Caki2 (cell line): ENCODE measurements around the gene CASP9. TPM values are rescaled to one million over a fixed set of nuclear protein-coding genes. Genes with fewer than 3 reads are reported as not detected.
A peak's percentile ranks its signal among the peaks of the same experiment; 100 is the strongest.

Experiments used
- DNase-seq: peaks from one replicate; pipeline ENCODE4 v3.0.0-alpha.2; 2015; ENCODE audit warnings: low read depth
- in situ Hi-C: cut with HindIII; loops from 2 replicates; pipeline ENCODE4 v1.10.0; 2016; ENCODE audit warnings: low sequenced_read_pairs, low pct_unique_long_range_greater_than_20kb, mixed read lengths
- total RNA-seq: library from RNA; depleted of rRNA; stranded (reverse); fragments of >200 nt; shearing (Covaris generic); gene quantifications from 2 replicates; pipeline ENCODE4 v1.2.3, GENCODE V29; 2014; ENCODE audit warnings: low replicate concordance; rRNA removed

CASP9 gene
- total RNA-seq: 31.0 and 36.5 TPM in 2 replicates

DNA sequence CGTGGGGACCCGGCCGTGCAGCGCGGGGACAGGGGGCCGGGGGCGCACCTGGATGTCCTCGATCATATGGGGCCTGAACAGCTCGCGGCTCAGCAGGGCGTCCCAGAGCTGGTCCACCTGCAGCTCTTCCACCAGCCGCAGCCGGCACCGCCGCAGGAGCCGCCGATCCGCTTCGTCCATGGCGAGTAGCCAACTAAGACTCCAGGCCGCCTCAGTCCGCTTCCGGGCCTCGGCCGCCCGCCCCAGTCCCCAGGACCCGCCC is at the start of gene CASP9:
Gene CASP9, minus strand, starts transcription at position 195 of the 262 bp plus-strand sequence. Its CDS starts 15 bp downstream, at position 180.
- DNase-seq: no peak
- in situ Hi-C loops: no loop called here

DNA sequence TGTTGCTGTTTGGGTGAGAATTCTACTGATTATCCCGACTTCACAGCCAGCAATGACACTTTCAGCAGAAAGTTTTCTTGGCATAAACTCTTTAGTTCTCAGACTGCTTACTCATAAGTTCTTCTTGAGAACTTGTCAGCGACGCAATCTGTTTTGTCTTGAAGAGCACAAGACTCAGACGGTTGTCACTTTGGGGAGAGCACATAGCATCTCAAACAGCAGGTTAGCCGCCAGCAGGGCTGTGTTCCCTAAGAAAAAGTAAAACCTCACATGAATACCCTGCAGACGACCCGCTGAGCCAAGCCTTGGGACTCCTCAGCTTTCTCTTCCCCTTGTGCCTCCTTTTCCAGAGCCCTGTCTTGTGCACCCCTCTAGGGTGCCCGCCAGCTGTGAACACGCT is 49.5 kb upstream of the CASP9 start:
- peak; percentile 22 for DNase-seq
- in situ Hi-C loops: no loop called here

DNA sequence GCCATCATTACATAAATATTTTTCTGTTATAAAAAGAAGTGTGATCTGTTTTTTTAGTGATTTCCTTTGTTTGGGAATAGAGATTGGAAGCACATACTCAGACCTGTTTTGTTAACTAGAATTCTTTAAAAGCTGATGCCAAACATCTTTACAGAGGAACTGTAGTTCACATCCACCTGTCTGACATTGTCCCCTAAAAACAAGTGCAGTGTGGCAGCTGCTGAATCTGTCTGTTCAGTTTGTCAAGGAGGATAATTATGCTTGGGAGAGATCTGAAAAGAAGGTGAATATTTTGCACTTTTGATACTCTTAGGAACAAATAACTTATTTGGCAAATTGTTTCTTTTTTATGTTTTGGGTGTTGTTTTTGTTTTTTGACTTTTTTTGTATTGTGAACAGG is 47.3 kb upstream of the CASP9 start:
- DNase-seq: no peak
- in situ Hi-C loops: no loop called here

DNA sequence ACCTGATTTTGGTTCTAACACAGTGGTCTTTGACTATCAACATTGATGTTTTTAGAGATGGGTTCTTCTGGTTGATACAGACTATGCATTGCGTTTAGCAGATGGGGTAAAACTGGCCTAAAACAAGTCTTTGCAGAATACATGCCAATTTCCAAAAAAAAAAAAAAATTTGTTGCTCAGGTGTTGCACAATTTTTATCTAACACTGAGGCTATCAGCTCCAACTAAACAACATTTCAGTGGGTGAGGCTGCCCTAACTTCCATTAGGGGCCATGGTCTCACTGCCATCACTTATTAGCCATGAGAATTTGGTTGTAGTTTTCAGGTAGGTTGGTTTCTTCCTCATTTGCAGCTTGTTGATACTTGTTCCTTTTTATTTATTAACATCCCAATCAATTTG is 46.8 kb upstream of the CASP9 start:
- DNase-seq: no peak
- in situ Hi-C loops: no loop called here

DNA sequence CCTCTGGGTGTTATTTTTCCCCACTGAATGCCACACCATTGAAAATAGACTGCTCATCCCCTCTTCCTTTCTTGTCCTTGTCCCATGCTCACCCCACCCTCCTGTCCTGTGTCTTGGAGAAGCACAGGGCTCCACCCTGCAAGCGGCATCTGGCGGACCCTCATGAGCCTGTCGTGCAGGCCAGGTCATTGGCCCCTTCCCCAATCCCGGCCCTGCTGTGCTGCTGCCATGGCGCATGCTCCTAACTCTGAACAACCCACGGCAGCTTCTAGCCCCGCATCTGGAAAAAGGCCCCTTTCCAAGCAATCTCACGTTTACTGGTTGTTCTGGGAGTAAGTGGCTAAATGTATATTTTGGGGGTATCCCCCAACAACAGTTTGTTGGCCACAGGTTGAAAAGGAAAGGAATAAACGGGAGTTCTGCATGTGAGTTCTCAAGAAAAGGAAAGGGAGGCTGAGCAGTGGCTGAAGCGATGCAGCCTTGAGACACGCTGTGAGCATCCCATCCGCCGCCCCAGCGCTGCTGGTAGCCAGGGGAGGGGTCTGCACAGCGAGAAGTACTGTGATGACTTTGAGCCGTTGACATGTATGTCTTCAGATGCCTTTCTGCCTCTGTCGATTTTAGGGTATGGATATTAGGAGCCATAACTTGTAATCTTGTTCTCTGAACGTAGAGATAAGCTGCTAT is 44.5 kb upstream of the CASP9 start:
- in situ Hi-C loops: no loop called here
- no peak for DNase-seq

DNA sequence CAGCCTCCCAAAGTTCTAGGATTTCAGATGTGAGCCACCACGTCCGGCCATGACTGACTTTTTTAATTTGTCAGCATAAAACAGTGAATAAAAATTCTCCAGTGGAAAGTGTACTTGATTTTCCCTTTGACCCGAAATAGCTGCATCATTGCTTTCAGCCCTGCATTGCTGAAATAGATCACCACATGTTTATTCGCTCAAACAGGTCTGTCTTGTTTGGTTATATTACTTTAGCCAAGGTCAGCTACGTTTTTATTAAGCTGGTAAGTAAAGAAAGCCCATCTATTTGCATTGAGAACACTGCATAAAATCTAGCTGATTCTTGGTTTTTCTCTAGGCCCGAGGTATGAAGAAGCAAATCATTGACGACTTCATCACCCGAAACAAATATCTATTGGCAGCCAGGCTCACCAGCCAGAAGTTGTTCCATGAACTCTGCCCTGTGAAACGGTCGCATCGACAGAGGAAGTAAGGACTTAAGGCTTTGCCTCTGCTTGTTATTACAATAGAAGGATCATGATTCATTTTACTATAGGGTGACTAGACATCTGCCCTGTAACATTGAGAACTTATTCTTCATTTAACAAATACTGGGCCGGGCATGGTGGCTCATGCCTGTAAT is 35.3 kb upstream of the CASP9 start:
- in situ Hi-C loops: no loop called here
- no peak for DNase-seq

DNA sequence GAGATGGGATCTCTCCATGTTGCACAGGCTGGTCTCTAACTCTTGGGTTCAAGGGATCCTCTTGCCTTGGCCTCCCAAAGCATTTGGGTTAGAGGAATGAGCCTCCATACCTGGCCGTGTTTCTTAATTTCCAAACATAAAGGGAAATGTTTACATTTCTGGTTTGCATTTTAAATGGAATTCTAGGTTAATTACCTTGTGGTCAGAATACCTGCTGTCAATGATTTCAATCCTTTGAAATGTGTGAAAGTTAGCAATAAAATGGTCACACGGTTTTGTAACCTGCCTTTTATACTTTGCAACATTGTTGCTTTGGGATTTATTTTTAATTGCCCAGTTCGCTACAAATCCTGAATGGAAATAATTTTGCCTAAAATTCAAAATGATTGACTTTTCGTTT is 34.5 kb upstream of the CASP9 start:
- in situ Hi-C loops: no loop called here
- no peak for DNase-seq

DNA sequence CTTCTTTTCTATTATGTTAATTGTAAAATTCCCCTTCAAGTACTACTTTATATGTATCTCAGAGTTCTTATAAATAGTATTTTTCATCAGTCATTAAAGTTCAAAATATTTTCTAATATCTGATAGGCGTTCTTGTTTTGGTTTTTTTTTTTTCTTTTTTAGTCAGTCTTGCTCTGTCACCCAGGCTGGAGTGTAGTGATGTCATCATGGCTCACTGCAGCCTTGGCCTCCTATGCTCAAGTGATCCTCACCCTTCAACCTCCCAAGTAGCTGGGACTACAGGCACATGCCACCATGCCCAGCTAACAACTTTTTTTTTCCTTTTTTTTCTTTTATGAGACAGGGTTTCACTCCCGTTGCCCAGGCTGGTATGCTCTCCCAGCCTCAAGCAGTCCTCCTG is 33.6 kb upstream of the CASP9 start:
- DNase-seq: no peak
- in situ Hi-C loops: no loop called here

DNA sequence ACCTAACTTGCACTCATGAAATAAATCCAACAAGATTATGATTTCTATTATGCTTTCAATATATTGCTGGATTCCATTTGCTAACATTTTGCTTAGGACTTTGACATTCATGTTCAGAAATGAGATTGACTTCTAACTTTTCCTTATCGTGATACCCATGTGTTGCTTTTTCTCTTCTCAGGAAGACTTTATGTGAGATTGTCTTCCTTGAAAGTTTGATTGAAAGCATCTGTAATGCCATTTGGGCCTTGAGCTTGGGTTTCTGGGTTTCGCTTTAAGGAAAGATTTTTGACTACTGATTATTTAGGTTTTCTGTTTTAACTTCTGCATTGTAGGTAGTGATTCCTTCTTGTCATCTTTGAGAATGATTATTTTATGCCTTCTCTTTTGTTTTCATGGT is 33.0 kb upstream of the CASP9 start:
- DNase-seq: no peak
- in situ Hi-C loops: no loop called here

DNA sequence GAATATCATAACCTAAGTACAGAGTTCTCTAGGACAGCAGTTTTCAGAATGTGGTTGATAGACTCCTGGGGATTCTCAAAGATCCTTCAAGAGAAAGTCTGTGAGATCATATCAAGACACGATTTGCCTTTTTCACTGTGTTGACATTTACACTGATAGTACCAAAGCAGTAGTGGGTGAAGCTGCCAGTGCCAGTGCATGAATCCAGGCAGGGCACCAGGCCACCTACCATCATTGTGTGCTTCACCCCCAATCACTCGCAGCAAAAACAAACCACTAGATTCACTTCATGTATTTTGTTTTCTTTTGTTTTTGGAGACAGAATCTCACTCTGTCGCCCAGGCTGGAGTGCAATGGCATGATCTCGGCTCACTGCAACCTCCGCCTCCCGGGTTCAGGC is 26.6 kb upstream of the CASP9 start:
- DNase-seq: no peak
- in situ Hi-C loops: no loop called here

DNA sequence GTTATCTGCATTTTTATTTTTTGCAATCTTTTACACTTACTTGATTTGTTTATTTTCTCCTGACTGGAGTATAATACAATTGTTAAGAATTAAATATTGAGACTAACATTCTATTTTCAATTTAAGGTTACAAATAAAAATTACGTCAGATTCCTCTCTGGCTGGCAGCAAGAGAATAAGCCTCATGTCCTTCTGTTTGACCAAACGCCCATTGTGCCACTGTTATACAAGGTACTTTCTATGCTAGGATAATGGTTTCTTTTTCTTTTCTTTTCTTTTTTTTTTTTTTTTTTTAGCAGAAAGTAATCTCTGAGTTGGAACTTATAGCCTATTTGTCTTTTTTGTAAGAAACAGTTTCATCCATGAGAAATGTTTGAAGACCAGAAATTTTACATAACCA is 22.6 kb upstream of the CASP9 start:
- in situ Hi-C loops: no loop called here
- DNase-seq: no peak

DNA sequence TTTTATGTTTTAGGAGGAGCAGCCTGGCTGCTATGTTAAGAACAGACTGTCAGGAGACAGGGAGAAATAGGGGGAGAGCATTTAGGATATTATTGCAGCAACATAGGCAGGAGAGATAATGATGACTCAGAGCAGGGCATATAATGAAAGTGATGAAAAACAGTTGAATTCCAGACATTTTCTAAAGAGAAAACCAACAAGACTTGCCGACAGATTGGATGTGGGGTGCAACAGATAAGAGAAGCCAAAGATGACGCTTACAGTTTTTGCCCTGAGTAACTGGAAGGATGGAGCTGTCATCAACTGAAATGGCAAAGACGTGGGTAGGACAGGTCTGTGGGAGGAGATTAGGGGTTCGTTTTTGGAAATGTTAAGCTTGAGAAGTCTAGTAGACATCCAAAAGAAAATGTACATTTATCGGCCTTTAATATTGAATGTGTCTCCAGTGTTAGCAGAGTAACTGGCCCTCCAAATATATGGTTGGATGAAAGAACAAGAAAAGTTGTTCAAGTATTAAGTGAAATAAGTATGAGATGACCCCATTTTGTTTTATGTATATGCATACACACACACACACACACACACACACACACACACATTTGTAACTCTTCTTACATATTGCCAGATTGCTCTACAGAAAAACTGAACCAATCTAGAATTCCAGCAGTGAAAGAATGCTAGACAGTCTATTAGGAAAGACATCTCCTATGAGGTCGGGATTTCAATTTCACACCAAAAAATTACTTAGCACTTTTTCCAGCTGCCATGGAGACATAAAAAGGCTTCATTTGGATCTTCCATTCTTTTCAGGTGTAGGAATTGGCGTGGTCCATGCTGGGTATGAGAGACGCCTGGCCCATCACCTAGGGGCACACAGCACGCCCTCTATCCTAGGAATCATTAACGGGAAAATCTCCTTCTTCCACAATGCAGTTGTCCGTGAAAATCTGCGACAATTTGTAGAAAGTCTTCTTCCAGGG is 19.9 kb upstream of the CASP9 start:
- in situ Hi-C loops: no loop called here
- DNase-seq: no peak

DNA sequence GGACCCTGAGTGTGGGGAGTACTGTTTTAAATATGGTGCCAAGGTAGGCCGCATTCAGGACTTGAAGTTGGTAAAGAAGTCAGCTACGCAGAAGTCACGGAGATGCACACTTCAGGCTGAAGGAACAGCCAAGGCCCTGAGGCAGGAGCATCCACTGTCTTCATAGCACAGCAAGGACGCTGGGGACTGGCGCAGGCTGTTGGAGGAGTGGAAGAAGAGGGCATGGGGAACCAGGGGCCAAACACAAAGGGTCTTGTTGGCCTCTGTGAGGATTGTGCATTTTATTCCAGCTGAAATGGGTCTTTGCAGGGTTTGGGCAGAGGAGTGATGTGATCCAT is 19.2 kb upstream of the CASP9 start:
- in situ Hi-C loops: no loop called here
- no peak for DNase-seq

DNA sequence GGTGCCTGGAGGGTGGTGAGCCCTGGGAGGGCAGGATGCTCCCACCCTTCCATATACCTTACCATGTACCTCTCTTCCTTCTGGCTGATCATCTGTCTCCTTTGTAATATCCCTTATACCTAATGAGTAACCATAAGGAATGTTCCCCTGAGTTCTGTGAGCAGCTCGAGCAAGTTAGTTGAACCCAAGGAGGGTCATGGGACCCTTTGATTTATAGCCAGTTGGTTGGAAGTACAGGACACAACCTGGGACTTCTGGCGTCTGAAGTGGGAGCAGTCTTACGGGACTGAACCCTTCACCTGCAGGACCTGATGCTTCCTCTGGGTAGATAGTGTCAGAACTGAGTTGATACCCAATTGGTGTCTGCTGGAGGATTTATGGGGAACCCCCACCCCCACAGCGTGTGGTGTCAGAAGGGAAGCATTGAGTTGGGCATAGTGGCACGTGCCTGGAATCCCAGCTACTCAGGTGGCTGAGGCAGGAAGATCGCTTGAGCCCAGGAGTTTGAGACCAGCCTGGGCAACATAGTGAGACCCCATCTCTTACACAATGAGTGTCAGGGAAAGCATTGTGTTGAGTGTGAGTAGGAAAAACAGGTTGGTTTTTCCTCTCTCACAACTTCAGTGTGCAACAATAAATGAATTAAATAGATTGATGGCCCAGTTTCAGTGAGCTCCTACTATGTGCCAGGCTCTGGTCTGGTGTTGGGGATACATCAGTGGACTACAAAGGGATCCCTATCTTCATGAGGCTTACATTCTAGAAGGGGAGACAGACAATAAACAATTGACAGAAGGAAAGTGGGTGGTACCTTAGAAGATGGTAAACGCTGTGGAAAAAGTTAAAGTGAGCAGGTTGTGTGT is 18.6 kb upstream of the CASP9 start:
- in situ Hi-C loops: no loop called here
- DNase-seq: no peak

DNA sequence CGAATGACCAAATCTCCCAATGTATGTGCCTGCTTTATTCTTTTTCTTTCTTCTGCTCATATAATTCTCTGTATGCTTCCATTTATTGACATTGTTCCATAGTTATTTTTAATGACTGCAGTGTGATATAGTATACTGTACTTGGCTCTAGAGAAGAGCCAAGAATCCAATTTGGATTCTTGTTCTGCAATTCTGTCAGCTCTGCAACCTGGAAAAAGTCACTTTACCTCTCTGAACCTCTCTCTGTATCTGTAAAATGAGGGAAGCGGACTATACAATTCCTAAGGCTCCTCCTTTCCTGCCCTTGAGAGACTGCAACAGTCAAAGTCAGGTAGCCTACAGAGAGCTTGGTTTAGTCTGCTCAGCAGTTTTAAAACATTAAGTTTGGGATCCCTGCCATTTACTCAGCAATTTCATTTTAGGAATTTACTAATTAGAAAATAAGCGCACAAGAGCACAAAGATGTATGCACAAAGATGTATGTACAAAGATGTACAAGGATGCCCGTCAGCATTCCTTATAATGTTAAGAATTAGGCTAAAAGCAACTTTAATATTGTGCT is 17.3 kb upstream of the CASP9 start:
- DNase-seq: no peak
- in situ Hi-C loops: no loop called here

DNA sequence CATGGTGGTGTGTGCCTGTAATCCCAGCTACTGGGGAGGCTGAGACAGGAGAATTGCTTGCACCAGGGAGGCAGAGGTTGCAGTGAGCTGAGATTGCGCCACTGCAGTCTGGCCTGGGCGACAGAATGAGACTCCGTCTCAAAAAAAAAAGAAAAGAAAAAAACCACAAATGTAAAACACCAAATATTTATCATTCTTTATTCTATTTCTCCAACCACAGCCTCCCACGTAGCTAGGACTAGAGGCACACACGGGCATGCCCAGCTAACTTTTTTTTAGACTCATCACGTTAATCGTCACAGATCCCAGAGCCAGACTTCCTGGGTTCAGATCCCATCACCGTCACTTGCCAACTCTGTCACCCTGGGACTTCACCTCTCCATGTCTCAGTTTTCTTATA is 16.2 kb upstream of the CASP9 start:
- in situ Hi-C loops: no loop called here
- no peak for DNase-seq

DNA sequence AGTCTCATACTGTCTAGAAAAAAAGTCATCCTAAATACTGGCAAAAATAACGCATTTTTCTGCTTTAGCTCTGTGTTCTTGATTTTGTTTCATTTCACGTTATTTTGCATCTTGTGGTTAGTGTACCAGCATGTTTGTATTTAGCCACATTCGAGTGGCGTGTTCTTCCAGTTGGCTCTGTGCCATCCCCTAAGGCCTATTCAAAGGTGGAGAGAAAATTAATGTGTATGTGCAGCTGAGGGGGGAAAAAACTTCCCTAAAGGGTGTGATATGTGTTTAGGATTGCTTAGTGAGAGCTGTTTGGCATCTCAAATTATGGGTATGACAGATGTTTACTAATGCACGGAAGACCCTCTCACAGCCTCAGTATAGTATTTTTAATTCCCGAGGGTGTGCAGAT is 14.8 kb upstream of the CASP9 start:
- in situ Hi-C loops: no loop called here

DNA sequence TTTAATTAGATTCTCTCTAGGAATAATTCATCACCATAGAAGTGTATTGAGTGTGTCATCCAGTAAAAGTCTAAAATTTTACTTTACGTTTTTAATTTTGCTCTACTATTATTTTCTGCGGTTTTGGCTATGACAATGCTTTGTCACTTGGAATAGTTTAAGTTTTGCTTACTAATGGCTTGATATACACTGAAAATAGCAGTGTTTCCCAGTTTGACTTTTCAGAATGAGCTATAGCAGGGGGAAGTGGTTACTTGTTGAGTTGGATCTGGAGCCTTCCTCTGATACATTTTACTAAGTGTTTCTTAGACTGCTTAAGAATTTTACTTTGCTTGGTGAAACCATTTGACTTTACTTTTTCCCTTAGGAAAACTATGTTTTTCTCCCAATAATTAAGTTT is 7.7 kb upstream of the CASP9 start:
- in situ Hi-C loops: no loop called here
- no peak for DNase-seq

More for the DNA sequence above, 14.8 kb upstream of the CASP9 start:
- DNase-seq: no peak
